A549 (cell line): ENCODE measurements around the gene TMEM250.

Experiments used
- CHD2 ChIP-seq: fragments of 150-350 bp; IDR thresholded peaks from 2 replicates; pipeline ENCODE4 v1.6.1; 2014; ENCODE audit warnings: low read length; ENCODE audit not compliant: partially characterized antibody
- CTCF ChIP-seq: fragments of >200 bp; sonication (Bioruptor Twin); formaldehyde crosslinking; IDR thresholded peaks from 3 replicates; pipeline ENCODE4 v1.5.1; 2016
- RNF2 ChIP-seq: fragments of 200-600 bp; sonication (generic); IDR thresholded peaks from 2 replicates; pipeline ENCODE4 v1.6.1; 2016; ENCODE audit warnings: low read depth, mild to moderate bottlenecking, antibody characterized with exemption, moderate library complexity, borderline replicate concordance
- TP53 ChIP-seq: fragments of 250-450 bp; sonication (Bioruptor Pico); IDR thresholded peaks from 2 replicates; pipeline ENCODE4 v1.5.0; 2021; ENCODE audit warnings: mild to moderate bottlenecking, moderate library complexity
- USF2 ChIP-seq: fragments of 450-650 bp; IDR thresholded peaks from 2 replicates; pipeline ENCODE4 v1.6.1; 2014; ENCODE audit warnings: antibody characterized with exemption

- no peak for TF ChIP-seq CHD2
- no peak for TF ChIP-seq CTCF
- no peak for TF ChIP-seq TP53 (CRISPR knock-in tag)
- no peak for TF ChIP-seq USF2
- TF ChIP-seq RNF2, result no peak
Observed at GRCh38 chr9:136100700-136101614, 17.7 kb downstream of the TMEM250 start.
